K562 (cell line): Measurements from ENCODE around the gene INO80C. TPM values are rescaled to one million over a fixed set of nuclear protein-coding genes. Genes with fewer than 3 reads are reported as not detected.

ENCODE experiments used
- CBFA2T2 ChIP-seq: fragments of 450-650 bp; conservative IDR thresholded peaks from 2 replicates; pipeline ENCODE4 v1.6.1; 2017; ENCODE audit warnings: mild to moderate bottlenecking
- CTBP1 ChIP-seq: fragments of 450-650 bp; IDR thresholded peaks from 2 replicates; pipeline ENCODE4 v1.6.1; 2016; ENCODE audit warnings: borderline replicate concordance
- ELF4 ChIP-seq: fragments of 450-650 bp; formaldehyde crosslinking; IDR thresholded peaks from 2 replicates; pipeline ENCODE4 v1.4.0; 2022; ENCODE audit warnings: missing genetic modification characterization
- EZH2 ChIP-seq: IDR thresholded peaks from 2 replicates; pipeline ENCODE4 v1.6.1; 2012; ENCODE audit warnings: low read depth, mild to moderate bottlenecking, inconsistent platforms, low read length, borderline replicate concordance
- HDGF ChIP-seq: fragments of 450-650 bp; IDR thresholded peaks from 2 replicates; pipeline ENCODE4 v1.6.1; 2016
- POLR2AphosphoS5 ChIP-seq: IDR thresholded peaks from 2 replicates; pipeline ENCODE4 v1.6.1; 2011; ENCODE audit warnings: mild to moderate bottlenecking, low read depth, low read length, moderate library complexity; ENCODE audit not compliant: control insufficient read depth, insufficient read depth
- RAD21 ChIP-seq, 2 experiments: fragments of 250-450 bp in 1 of 2; fragments of 450-650 bp in 1 of 2; sonication (Bioruptor Pico) in 1 of 2; formaldehyde crosslinking in 1 of 2; IDR thresholded peaks in 1 of 2; conservative IDR thresholded peaks in 1 of 2; 2 replicates each; pipeline versions ENCODE4 v1.4.0 to v1.8.0; 2020 to 2022; ENCODE audit warnings: mild to moderate bottlenecking in 2 of 2, moderate library complexity in 1 of 2
- SRSF7 ChIP-seq: fragments of 200-400 bp; formaldehyde crosslinking; optimal IDR thresholded peaks from 2 replicates; pipeline ENCODE3; 2017; ENCODE audit warnings: mild to moderate bottlenecking, low read depth, low read length
- TAL1 ChIP-seq: fragments of 450-650 bp; IDR thresholded peaks from 2 replicates; pipeline ENCODE4 v1.6.1; 2016; ENCODE audit warnings: mild to moderate bottlenecking
- ZC3H11A ChIP-seq: IDR thresholded peaks from 2 replicates; pipeline ENCODE4 v1.6.1; 2012; ENCODE audit warnings: low read depth, low read length, improper control_type of control experiment
- ZNF41 ChIP-seq: fragments of 250-450 bp; sonication (Bioruptor Pico); conservative IDR thresholded peaks from 2 replicates; pipeline ENCODE4 v1.4.0; 2020; ENCODE audit warnings: mild to moderate bottlenecking
- polyA plus RNA-seq, 8 experiments: library from polyadenylated mRNA; depleted of rRNA in 4 of 8; stranded (reverse) in 5 of 8; unstranded in 3 of 8; fragments of >200 nt; fragmentation: Nextera tagmentation in 2 of 8; fragmentation: Illumina TruSeq in 1 of 8; extraction: Ambion mirVana in 2 of 8; extraction: Trizol in 1 of 8; gene quantifications; 2 replicates each; pipeline versions ENCODE4 v1.2.1 to v1.2.3, GENCODE V29; 2011 to 2014; ENCODE audit warnings: inconsistent platforms in 1 of 8, missing spikeins in 1 of 8
- total RNA-seq, 7 experiments: library from RNA; depleted of rRNA in 6 of 7; stranded (reverse); fragments of >200 nt in 6 of 7; fragmentation: Illumina TruSeq in 2 of 7; extraction: Trizol in 2 of 7; gene quantifications; 2 replicates each; pipeline versions ENCODE4 v1.2.1 to v1.2.3, GENCODE V29; 2011 to 2021; ENCODE audit warnings: low replicate concordance in 1 of 7
- TF ChIP-seq, protein P1 (sequence below): fragments of 250-450 bp; sonication (Bioruptor Pico); IDR thresholded peaks from 2 replicates; pipeline ENCODE4 v1.4.0; 2020
- TF ChIP-seq, protein P2 (sequence below): sonication (generic); formaldehyde crosslinking; IDR thresholded peaks from 2 replicates; pipeline ENCODE4 v1.8.0; 2022; ENCODE audit warnings: mild to moderate bottlenecking, missing genetic modification reagents
- TF ChIP-seq, protein P3 (sequence below): sonication (generic); formaldehyde crosslinking; IDR thresholded peaks from 2 replicates; pipeline ENCODE4 v1.4.0; 2020; ENCODE audit warnings: mild to moderate bottlenecking, missing genetic modification reagents

The INO80C gene
- total and polyA plus RNA-seq, 9 of the 15 experiments (the other 6 are each of a cell fraction or from before 2014, with no cell fraction given): 14.3 to 53.3 (median 46.6) TPM

DNA sequence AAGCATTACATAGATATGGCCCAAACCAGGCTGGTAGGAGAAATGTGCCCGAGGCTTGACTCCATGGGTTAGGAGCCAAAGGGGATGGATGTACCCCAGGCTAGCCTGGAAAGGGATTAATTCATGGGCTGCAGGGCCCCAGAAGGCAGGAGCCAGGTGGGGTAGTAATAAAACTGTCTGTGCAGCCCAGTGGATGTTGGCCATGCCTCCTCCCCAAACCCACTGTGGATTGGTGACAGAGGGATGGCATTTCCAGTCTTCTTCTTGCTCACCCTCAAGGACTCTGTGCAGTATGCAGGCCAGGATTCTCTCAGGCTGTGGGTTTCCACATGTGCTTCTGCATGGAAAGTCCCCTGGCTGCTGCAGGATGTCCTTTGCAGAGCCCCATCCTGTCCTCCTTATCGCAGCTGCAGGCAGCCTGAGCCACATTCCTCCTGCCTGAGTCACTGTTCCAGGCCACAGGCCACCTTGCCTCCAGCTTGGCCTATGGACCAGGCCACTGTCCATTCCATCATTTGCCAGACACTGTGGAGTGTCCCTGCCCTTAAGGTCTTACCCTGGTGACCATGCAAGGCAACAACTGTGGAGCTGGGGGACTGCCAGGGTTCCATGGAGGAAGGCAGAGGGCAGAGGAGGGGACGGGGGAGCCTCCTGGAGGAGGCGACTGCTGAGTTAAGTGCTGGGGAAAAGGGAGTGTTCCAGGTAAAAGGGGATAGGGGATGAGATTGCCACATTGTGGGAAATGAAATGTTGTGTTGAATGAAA, 38.9 kb downstream of the INO80C start (continued):
- TF ChIP-seq, protein P1, sequence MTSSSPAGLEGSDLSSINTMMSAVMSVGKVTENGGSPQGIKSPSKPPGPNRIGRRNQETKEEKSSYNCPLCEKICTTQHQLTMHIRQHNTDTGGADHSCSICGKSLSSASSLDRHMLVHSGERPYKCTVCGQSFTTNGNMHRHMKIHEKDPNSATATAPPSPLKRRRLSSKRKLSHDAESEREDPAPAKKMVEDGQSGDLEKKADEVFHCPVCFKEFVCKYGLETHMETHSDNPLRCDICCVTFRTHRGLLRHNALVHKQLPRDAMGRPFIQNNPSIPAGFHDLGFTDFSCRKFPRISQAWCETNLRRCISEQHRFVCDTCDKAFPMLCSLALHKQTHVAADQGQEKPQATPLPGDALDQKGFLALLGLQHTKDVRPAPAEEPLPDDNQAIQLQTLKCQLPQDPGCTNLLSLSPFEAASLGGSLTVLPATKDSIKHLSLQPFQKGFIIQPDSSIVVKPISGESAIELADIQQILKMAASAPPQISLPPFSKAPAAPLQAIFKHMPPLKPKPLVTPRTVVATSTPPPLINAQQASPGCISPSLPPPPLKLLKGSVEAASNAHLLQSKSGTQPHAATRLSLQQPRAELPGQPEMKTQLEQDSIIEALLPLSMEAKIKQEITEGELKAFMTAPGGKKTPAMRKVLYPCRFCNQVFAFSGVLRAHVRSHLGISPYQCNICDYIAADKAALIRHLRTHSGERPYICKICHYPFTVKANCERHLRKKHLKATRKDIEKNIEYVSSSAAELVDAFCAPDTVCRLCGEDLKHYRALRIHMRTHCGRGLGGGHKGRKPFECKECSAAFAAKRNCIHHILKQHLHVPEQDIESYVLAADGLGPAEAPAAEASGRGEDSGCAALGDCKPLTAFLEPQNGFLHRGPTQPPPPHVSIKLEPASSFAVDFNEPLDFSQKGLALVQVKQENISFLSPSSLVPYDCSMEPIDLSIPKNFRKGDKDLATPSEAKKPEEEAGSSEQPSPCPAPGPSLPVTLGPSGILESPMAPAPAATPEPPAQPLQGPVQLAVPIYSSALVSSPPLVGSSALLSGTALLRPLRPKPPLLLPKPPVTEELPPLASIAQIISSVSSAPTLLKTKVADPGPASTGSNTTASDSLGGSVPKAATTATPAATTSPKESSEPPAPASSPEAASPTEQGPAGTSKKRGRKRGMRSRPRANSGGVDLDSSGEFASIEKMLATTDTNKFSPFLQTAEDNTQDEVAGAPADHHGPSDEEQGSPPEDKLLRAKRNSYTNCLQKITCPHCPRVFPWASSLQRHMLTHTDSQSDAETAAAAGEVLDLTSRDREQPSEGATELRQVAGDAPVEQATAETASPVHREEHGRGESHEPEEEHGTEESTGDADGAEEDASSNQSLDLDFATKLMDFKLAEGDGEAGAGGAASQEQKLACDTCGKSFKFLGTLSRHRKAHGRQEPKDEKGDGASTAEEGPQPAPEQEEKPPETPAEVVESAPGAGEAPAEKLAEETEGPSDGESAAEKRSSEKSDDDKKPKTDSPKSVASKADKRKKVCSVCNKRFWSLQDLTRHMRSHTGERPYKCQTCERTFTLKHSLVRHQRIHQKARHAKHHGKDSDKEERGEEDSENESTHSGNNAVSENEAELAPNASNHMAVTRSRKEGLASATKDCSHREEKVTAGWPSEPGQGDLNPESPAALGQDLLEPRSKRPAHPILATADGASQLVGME (CRISPR knock-in tag): peak; percentile 99
- TF ChIP-seq, protein P2, sequence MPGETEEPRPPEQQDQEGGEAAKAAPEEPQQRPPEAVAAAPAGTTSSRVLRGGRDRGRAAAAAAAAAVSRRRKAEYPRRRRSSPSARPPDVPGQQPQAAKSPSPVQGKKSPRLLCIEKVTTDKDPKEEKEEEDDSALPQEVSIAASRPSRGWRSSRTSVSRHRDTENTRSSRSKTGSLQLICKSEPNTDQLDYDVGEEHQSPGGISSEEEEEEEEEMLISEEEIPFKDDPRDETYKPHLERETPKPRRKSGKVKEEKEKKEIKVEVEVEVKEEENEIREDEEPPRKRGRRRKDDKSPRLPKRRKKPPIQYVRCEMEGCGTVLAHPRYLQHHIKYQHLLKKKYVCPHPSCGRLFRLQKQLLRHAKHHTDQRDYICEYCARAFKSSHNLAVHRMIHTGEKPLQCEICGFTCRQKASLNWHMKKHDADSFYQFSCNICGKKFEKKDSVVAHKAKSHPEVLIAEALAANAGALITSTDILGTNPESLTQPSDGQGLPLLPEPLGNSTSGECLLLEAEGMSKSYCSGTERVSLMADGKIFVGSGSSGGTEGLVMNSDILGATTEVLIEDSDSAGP (CRISPR knock-in tag): no peak
- TF ChIP-seq ZNF41 (CRISPR knock-in tag): 0 out of 2 replicates have a peak, but pooled peaks have one; percentile 29
- no peak for TF ChIP-seq HDGF
- TF ChIP-seq CTBP1: peak; percentile 100
- TF ChIP-seq EZH2: no peak
- TF ChIP-seq RAD21 (CRISPR knock-in tag; conservative IDR thresholded peaks at IDR 0.05 in 1 of 2, IDR thresholded peaks at IDR 0.05 in 1 of 2): peak in 1 of 2 experiments; percentile 16; a peak in 1 of 4 replicates
- TF ChIP-seq TAL1: peak; percentile 85
- TF ChIP-seq CBFA2T2: peak; percentile 91
- TF ChIP-seq ELF4 (CRISPR knock-in tag): 0 out of 2 replicates have a peak, but pooled peaks have one; percentile 7
- TF ChIP-seq SRSF7: no peak
- TF ChIP-seq ZC3H11A: no peak
- TF ChIP-seq, protein P3, sequence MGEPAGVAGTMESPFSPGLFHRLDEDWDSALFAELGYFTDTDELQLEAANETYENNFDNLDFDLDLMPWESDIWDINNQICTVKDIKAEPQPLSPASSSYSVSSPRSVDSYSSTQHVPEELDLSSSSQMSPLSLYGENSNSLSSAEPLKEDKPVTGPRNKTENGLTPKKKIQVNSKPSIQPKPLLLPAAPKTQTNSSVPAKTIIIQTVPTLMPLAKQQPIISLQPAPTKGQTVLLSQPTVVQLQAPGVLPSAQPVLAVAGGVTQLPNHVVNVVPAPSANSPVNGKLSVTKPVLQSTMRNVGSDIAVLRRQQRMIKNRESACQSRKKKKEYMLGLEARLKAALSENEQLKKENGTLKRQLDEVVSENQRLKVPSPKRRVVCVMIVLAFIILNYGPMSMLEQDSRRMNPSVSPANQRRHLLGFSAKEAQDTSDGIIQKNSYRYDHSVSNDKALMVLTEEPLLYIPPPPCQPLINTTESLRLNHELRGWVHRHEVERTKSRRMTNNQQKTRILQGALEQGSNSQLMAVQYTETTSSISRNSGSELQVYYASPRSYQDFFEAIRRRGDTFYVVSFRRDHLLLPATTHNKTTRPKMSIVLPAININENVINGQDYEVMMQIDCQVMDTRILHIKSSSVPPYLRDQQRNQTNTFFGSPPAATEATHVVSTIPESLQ (CRISPR knock-in tag): no peak
- peak; percentile 81 for TF ChIP-seq POLR2AphosphoS5
